Vagina (tissue), 2 donors: ENCODE measurements around the gene S100A5. TPM values are rescaled to one million over a fixed set of nuclear protein-coding genes. Genes with fewer than 3 reads are reported as not detected.

Source experiments
- DNase-seq, 2 donors: peaks; one replicate each; pipeline ENCODE4 v3.0.0-alpha.2; 2017; ENCODE audit errors: extremely low spot score in 2 of 2
- H3K27ac ChIP-seq: fragments of 200-600 bp; sonication (generic); one replicate; pipeline ENCODE4 v1.5.1; 2019
- H3K27me3 ChIP-seq: fragments of 200-600 bp; sonication (generic); one replicate; pipeline ENCODE4 v1.5.1; 2019
- H3K36me3 ChIP-seq, 2 donors: fragments of 200-600 bp; sonication (generic); one replicate each; pipeline ENCODE4 v1.5.1; 2017 to 2019
- H3K4me1 ChIP-seq: fragments of 200-600 bp; sonication (generic); one replicate; pipeline ENCODE4 v1.5.1; 2019
- H3K4me3 ChIP-seq, 2 donors: fragments of 200-600 bp; sonication (generic); 1 replicate in 1 of 2; 2 replicates in 1 of 2; pipeline ENCODE4 v1.5.1; 2016 to 2019
- H3K9me3 ChIP-seq: fragments of 200-600 bp; sonication (generic); one replicate; pipeline ENCODE4 v1.5.1; 2019
- CTCF ChIP-seq, 3 experiments: fragments of 450-650 bp in 2 of 3; fragments of 200-600 bp in 1 of 3; sonication (generic) in 1 of 3; IDR thresholded peaks; one replicate each; pipeline ENCODE4 v1.5.1; 2017 to 2019; ENCODE audit warnings: antibody characterized with exemption in 3 of 3, mild to moderate bottlenecking in 2 of 3, moderate library complexity in 2 of 3
- POLR2A ChIP-seq, 2 donors: fragments of 450-650 bp; IDR thresholded peaks; one replicate each; pipeline ENCODE4 v1.6.1; 2017; ENCODE audit warnings: antibody characterized with exemption in 2 of 2, mild to moderate bottlenecking in 2 of 2, moderate library complexity in 2 of 2
- POLR2AphosphoS5 ChIP-seq, 2 donors: sonication (generic); formaldehyde crosslinking; IDR thresholded peaks; one replicate each; pipeline ENCODE4 v1.9.0; 2017; ENCODE audit warnings: antibody characterized with exemption in 2 of 2, mild to moderate bottlenecking in 2 of 2, low read depth in 1 of 2; ENCODE audit not compliant: insufficient read depth in 1 of 2
- intact Hi-C: fragments of 100-400 bp; cut with DNase I; formaldehyde crosslinking; loops from one replicate; pipeline ENCODE4 v1.15.1; 2023
- total RNA-seq: library from RNA; depleted of rRNA; stranded (reverse); fragments of >200 nt; gene quantifications from one replicate; pipeline ENCODE4 v1.2.3, GENCODE V29; 2016

S100A5 gene
- total RNA-seq, 1 donor from 2014 or later: not detected

DNA sequence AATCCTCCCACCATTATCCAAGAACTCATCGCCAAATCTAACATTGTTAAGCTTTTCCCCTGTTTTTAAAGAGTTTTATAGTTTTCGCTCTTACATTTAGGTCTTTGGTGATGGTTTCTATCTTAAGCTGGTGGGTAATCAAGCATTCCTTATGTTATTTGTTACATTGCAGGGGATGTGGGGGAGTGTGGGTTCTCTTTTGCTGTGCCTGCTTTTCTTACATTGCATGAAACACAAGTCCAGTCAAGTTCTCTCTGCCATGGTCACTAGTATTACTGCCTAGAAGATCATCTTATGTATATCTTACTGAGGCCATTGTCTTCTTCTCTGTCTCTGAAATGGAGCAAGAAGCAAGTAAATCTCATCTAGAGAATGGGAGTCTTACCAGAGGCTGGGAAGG lies 53.0 kb downstream of the S100A5 start:
- intact Hi-C loops: no loop called here
- Histone ChIP-seq H3K27me3 (no peaks in the 10 kb centered on the region), H3K4me1 (peaks cover 43% of the 10 kb centered on the region), H3K36me3 (no peaks in the 10 kb centered on the region), H3K4me3 (no peak overlapping the region), H3K27ac (no peak overlapping the region), H3K9me3 (no peaks in the 10 kb centered on the region)
- no peak for DNase-seq
- TF ChIP-seq CTCF (IDR thresholded peaks at IDR 0.05) (no peak), POLR2A (IDR thresholded peaks at IDR 0.05) (no peak), POLR2AphosphoS5 (IDR thresholded peaks at IDR 0.05; ENCODE audit: insufficient read depth in 1 of 2, low read depth in 1 of 2) (no peak)

Other genes with a start within 250 kb of the S100A5 start
- 28.7 TPM for gene PGLYRP3, start 228.0 kb downstream of the S100A5 start, total RNA-seq
- 3.9 TPM for gene PGLYRP4, start 192.1 kb downstream of the S100A5 start, total RNA-seq
- gene S100A9, start 183.1 kb downstream of the S100A5 start, total RNA-seq: 4,658 TPM
- gene S100A12, start 165.3 kb downstream of the S100A5 start, total RNA-seq: 4.2 TPM
- gene S100A8, start 149.9 kb downstream of the S100A5 start, total RNA-seq: 1,155 TPM
- not detected for gene S100A7A, start 124.4 kb downstream of the S100A5 start, total RNA-seq
- 36.6 TPM for gene S100A7, start 80.3 kb downstream of the S100A5 start, total RNA-seq
- gene S100A6, start 4.9 kb downstream of the S100A5 start, total RNA-seq: 562 TPM
- 375 TPM for gene S100A4, start 4.9 kb upstream of the S100A5 start, total RNA-seq
- 9.6 TPM for gene S100A3, start 8.3 kb upstream of the S100A5 start, total RNA-seq
- 470 TPM for gene S100A2, start 24.9 kb upstream of the S100A5 start, total RNA-seq
- gene S100A16, start 72.2 kb upstream of the S100A5 start, total RNA-seq: 259 TPM
- gene S100A14, start 75.4 kb upstream of the S100A5 start, total RNA-seq: 323 TPM
- gene S100A13, start 86.6 kb upstream of the S100A5 start, total RNA-seq: 116 TPM
- gene S100A1, start 87.5 kb upstream of the S100A5 start, total RNA-seq: not detected
- 67.3 TPM for gene CHTOP, start 93.1 kb upstream of the S100A5 start, total RNA-seq
- gene SNAPIN, start 117.8 kb upstream of the S100A5 start, total RNA-seq: 43.2 TPM
- 85.4 TPM for gene ILF2, start 130.1 kb upstream of the S100A5 start, total RNA-seq
- 45.9 TPM for gene NPR1, start 137.8 kb upstream of the S100A5 start, total RNA-seq
- gene INTS3, start 187.1 kb upstream of the S100A5 start, total RNA-seq: 45.9 TPM
- gene SLC27A3, start 234.5 kb upstream of the S100A5 start, total RNA-seq: 31.4 TPM